GM18502 (cell line): Measurements from ENCODE around the gene SERBP1.
"Not testable (repeated sequence)": the region's sequence is repeated elsewhere in the genome, so short reads cannot be mapped to it uniquely, and the experiment has no call there.

Source experiments
- ATAC-seq: cut with Tn5 transposase; IDR thresholded peaks from one replicate; pipeline ENCODE4 v1.9.1; 2021; ENCODE audit warnings: mild to moderate bottlenecking; ENCODE audit not compliant: unreplicated experiment, poor library complexity

Gene SERBP1

GRCh38 chr1:67441739-67442281, 11.6 kb upstream of the SERBP1 start:
- peak; percentile 43 for ATAC-seq

GRCh38 chr1:67441183-67441582, 11.0 kb upstream of the SERBP1 start:
- peak; percentile 65 for ATAC-seq

- ATAC-seq: no peak
Observed at GRCh38 chr1:67440339-67440738, 10.1 kb upstream of the SERBP1 start.

GRCh38 chr1:67439277-67440029, 9.3 kb upstream of the SERBP1 start:
- ATAC-seq: no peak

GRCh38 chr1:67437961-67438360, 7.8 kb upstream of the SERBP1 start:
- ATAC-seq: no peak

- no peak for ATAC-seq
Observed at GRCh38 chr1:67436511-67437055, 6.4 kb upstream of the SERBP1 start.

GRCh38 chr1:67434491-67434890, 4.3 kb upstream of the SERBP1 start:
- no peak for ATAC-seq

- no peak for ATAC-seq
Observed at GRCh38 chr1:67433837-67434236, 3.6 kb upstream of the SERBP1 start.

- no peak for ATAC-seq
Observed at GRCh38 chr1:67432745-67433144, 2.5 kb upstream of the SERBP1 start.

- no peak for ATAC-seq
Observed at GRCh38 chr1:67431869-67432578, 1.8 kb upstream of the SERBP1 start.

GRCh38 chr1:67431156-67431765, 1.1 kb upstream of the SERBP1 start:
- ATAC-seq: no peak

GRCh38 chr1:67429528-67430357, 459 bp downstream of the SERBP1 start:
- no peak for ATAC-seq

GRCh38 chr1:67429011-67429527, 1.1 kb downstream of the SERBP1 start:
- ATAC-seq: no peak

GRCh38 chr1:67427947-67428346, 2.3 kb downstream of the SERBP1 start:
- no peak for ATAC-seq

- ATAC-seq: no peak
Observed at GRCh38 chr1:67427465-67427864, 2.7 kb downstream of the SERBP1 start.

- ATAC-seq: no peak
Observed at GRCh38 chr1:67420835-67421492, 9.2 kb downstream of the SERBP1 start.

GRCh38 chr1:67418839-67419586, 11.2 kb downstream of the SERBP1 start:
- ATAC-seq: no peak

GRCh38 chr1:67417733-67418132, 12.5 kb downstream of the SERBP1 start:
- ATAC-seq: not testable (repeated sequence)

- ATAC-seq: no peak
Observed at GRCh38 chr1:67415041-67415440, 15.2 kb downstream of the SERBP1 start.
